Keratinocyte (primary cell): ENCODE results near the gene USHBP1. TPM values are rescaled to one million over a fixed set of nuclear protein-coding genes. Genes with fewer than 3 reads are reported as not detected.

Experiments
- DNase-seq: peaks from one replicate; pipeline ENCODE4 v3.0.0-alpha.2; 2011; ENCODE audit warnings: low read depth, missing footprints, low spot score
- FAIRE-seq: peaks from 2 replicates; lab custom pipeline; 2011; peaks lifted over from hg19 to GRCh38; lab: Jason Lieb, UNC
- H2AFZ ChIP-seq: 2 replicates; pipeline ENCODE4 v1.6.0; 2012; ENCODE audit warnings: low read length, control low read depth, inconsistent platforms; ENCODE audit not compliant: control insufficient read depth
- H3K27ac ChIP-seq: 2 replicates; pipeline ENCODE4 v1.5.1; 2011; ENCODE audit warnings: low read length; ENCODE audit not compliant: control insufficient read depth, insufficient read depth
- H3K27me3 ChIP-seq: 3 replicates; pipeline ENCODE4 v1.6.0; 2011; ENCODE audit warnings: low read length; ENCODE audit not compliant: control insufficient read depth, insufficient read depth; ENCODE audit errors: extremely low read depth
- H3K36me3 ChIP-seq, 2 experiments: 2 replicates in 1 of 2; 3 replicates in 1 of 2; pipeline ENCODE4 v1.5.1; 2011; ENCODE audit warnings: low read length in 2 of 2, mild to moderate bottlenecking in 1 of 2; ENCODE audit not compliant: control insufficient read depth in 2 of 2, insufficient read depth in 2 of 2; ENCODE audit errors: extremely low read depth in 1 of 2
- H3K4me1 ChIP-seq: 3 replicates; pipeline ENCODE4 v1.5.1; 2011; ENCODE audit warnings: low read length; ENCODE audit not compliant: control insufficient read depth, insufficient read depth; ENCODE audit errors: extremely low read depth
- H3K4me2 ChIP-seq: 3 replicates; pipeline ENCODE4 v1.6.0; 2011; ENCODE audit warnings: low read depth, low read length; ENCODE audit not compliant: control insufficient read depth, insufficient read depth; ENCODE audit errors: extremely low read depth
- H3K4me3 ChIP-seq, 3 experiments: fragments of 200-600 bp in 1 of 3; sonication (generic) in 1 of 3; 2 replicates in 2 of 3; 3 replicates in 1 of 3; pipeline ENCODE4 v1.5.1; 2011 to 2016; ENCODE audit warnings: low read length in 3 of 3, mild to moderate bottlenecking in 3 of 3, control low read depth in 2 of 3, inconsistent platforms in 1 of 3, low read depth in 1 of 3, mixed read lengths in 1 of 3, mixed run types in 1 of 3, moderate library complexity in 1 of 3; ENCODE audit not compliant: control insufficient read depth in 2 of 3, insufficient read depth in 2 of 3; ENCODE audit errors: extremely low read depth in 1 of 3
- H3K79me2 ChIP-seq: 2 replicates; pipeline ENCODE4 v1.6.0; 2012; ENCODE audit warnings: low read length; ENCODE audit not compliant: control insufficient read depth, insufficient read depth
- H3K9ac ChIP-seq: 3 replicates; pipeline ENCODE4 v1.6.0; 2011; ENCODE audit warnings: low read length; ENCODE audit not compliant: control insufficient read depth, insufficient read depth; ENCODE audit errors: extremely low read depth
- H3K9me1 ChIP-seq: 3 replicates; pipeline ENCODE4 v1.6.0; 2011; ENCODE audit warnings: low read length; ENCODE audit not compliant: control insufficient read depth, insufficient read depth; ENCODE audit errors: extremely low read depth
- H3K9me3 ChIP-seq: 2 replicates; pipeline ENCODE4 v1.5.1; 2012; ENCODE audit warnings: low read depth, low read length; ENCODE audit not compliant: control insufficient read depth
- H4K20me1 ChIP-seq: 3 replicates; pipeline ENCODE4 v1.6.0; 2011; ENCODE audit warnings: low read length; ENCODE audit not compliant: control insufficient read depth, insufficient read depth; ENCODE audit errors: extremely low read depth
- CTCF ChIP-seq, 3 experiments: IDR thresholded peaks in 1 of 3; conservative IDR thresholded peaks in 1 of 3; optimal IDR thresholded peaks in 1 of 3; 2 replicates in 2 of 3; 3 replicates in 1 of 3; pipeline versions ENCODE3 to v1.5.1; 2011; ENCODE audit warnings: low read length in 3 of 3, mild to moderate bottlenecking in 3 of 3, moderate library complexity in 2 of 3, control low read depth in 1 of 3, inconsistent platforms in 1 of 3; ENCODE audit not compliant: insufficient read depth in 2 of 3; ENCODE audit errors: extremely low read depth in 1 of 3
- EZH2 ChIP-seq: IDR thresholded peaks from one replicate; pipeline ENCODE4 v1.6.1; 2012; ENCODE audit warnings: inconsistent platforms, mild to moderate bottlenecking, low read length, moderate library complexity
- dilution Hi-C: fragments of 300-500 bp; cut with MboI; formaldehyde crosslinking; loops from one replicate; pipeline ENCODE4 v1.7.0; 2020; ENCODE audit warnings: low sequenced_read_pairs; ENCODE audit not compliant: extremely low pct_ligation_motif_present
- polyA plus RNA-seq, 5 experiments: library from polyadenylated mRNA; depleted of rRNA in 3 of 5; stranded (reverse) in 3 of 5; stranded (forward) in 1 of 5; unstranded in 1 of 5; fragments of >200 nt; gene quantifications; 1 replicate in 1 of 5; 2 replicates in 3 of 5; 3 replicates in 1 of 5; pipeline versions ENCODE4 v1.2.1 to v1.2.3, GENCODE V29; 2011 to 2012; ENCODE audit warnings: missing spikeins in 2 of 5, low read depth in 1 of 5, low replicate concordance in 1 of 5

USHBP1 gene
- polyA plus RNA-seq, 1 donor (not counting 4 experiments of a cell fraction or from before 2014, with no cell fraction given): not detected

- Histone ChIP-seq H3K4me1 (peaks cover 14% of the 10 kb centered on the region), H3K4me3 (peak overlapping the region; percentile 52 to 83 (median 79)), H4K20me1 (peaks cover 4% of the 10 kb centered on the region), H3K9ac (no peak overlapping the region), H3K79me2 (peaks cover 34% of the 10 kb centered on the region), H2AFZ (no peak overlapping the region), H3K27me3 (no peaks in the 10 kb centered on the region), H3K4me2 (peak overlapping the region; percentile 92), H3K9me3 (no peaks in the 10 kb centered on the region), H3K9me1 (no peaks in the 10 kb centered on the region), H3K27ac (no peak overlapping the region), H3K36me3 (peaks cover 16 to 20% of the 10 kb centered on the region in 2 experiments)
- dilution Hi-C loops: no loop called here
- TF ChIP-seq EZH2 (no peak), CTCF (optimal IDR thresholded peaks at IDR 0.05 in 1 of 3, IDR thresholded peaks at IDR 0.05 in 1 of 3, conservative IDR thresholded peaks at IDR 0.05 in 1 of 3; ENCODE audit: extremely low read depth in 1 of 3, insufficient read depth in 2 of 3, low read length in 3 of 3) (no peak)
- FAIRE-seq: no peak
- DNase-seq: no peak
Measured at GRCh38 chr19:17235971-17236777, 28.4 kb downstream of the USHBP1 start.

DNA sequence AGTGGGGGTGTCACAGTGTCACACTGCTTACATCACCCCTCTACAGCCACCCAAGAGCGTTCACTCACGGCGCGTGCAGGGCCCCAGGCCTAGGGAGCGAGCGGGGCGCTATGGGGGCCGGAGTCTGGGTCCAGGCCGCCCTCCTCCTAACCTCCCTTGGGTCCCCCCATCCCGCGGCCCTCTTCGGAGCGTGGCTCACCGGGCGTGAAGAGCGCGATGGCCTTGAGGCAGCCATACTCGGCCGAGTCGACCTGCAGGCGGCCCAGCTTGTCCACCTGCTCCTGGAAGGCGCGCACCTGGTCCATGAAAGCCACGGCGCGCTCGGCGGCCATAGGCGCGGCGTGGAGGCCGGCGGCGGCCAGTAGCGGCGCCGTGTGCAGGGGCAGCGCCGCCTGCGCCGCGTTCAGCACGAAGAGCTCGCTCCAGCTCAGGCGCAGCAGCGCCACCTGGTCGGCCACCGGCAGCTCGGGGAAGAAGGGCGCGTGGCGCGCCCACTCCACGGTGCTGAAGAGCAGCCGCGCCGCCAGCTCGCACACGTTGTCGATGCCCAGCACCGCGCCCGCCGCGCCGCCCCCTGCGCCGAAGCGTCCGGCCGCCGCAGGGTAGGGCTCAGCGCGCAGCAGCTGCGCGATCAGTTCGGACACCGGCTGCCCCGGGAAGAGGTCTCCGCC is 29.1 kb downstream of the USHBP1 start:
- Histone ChIP-seq H3K4me1 (peaks cover 14% of the 10 kb centered on the region), H4K20me1 (peaks cover 4% of the 10 kb centered on the region), H3K9me1 (no peaks in the 10 kb centered on the region), H3K79me2 (peaks cover 28% of the 10 kb centered on the region), H3K4me3 (peak overlapping the region; percentile 52 to 83 (median 79)), H2AFZ (peak overlapping the region; percentile 19), H3K27ac (peak overlapping the region; percentile 60), H3K9ac (peak overlapping the region; percentile 70), H3K36me3 (peaks cover 19 to 20% of the 10 kb centered on the region in 2 experiments), H3K9me3 (no peaks in the 10 kb centered on the region), H3K4me2 (peak overlapping the region; percentile 92), H3K27me3 (no peaks in the 10 kb centered on the region)
- dilution Hi-C loops: no loop called here
- no peak for FAIRE-seq
- no peak for DNase-seq
- TF ChIP-seq EZH2 (no peak), CTCF (optimal IDR thresholded peaks at IDR 0.05 in 1 of 3, IDR thresholded peaks at IDR 0.05 in 1 of 3, conservative IDR thresholded peaks at IDR 0.05 in 1 of 3; ENCODE audit: extremely low read depth in 1 of 3, insufficient read depth in 2 of 3, low read length in 3 of 3) (peak in 2 of 3 experiments; percentile 51 to 72)
